OCI-LY7 (cell line): ENCODE results near the gene ADARB2. TPM values are rescaled to one million over a fixed set of nuclear protein-coding genes. Genes with fewer than 3 reads are reported as not detected.

ENCODE experiments used
- BruUV-seq: library from RNA; stranded (reverse); fragments of 400-500 nt; replicated peaks from 2 replicates; lab custom pipeline; 2021; lab: Mats Ljungman, UMichigan
- CTCF ChIA-PET: fragments of 300-600 bp; sonication (Branson Sonifier 250); formaldehyde crosslinking; loops from one replicate; lab custom pipeline; 2022; ENCODE audit warnings: antibody characterized with exemption; ENCODE audit not compliant: unreplicated experiment; lab: Charles Lee
- POLR2A ChIA-PET: fragments of 300-600 bp; sonication (Branson Sonifier 250); formaldehyde crosslinking; loops from one replicate; lab custom pipeline; 2022; ENCODE audit warnings: antibody characterized with exemption; lab: Charles Lee
- DNase-seq: peaks from one replicate; pipeline ENCODE4 v3.0.0-alpha.2; 2015; ENCODE audit warnings: low spot score
- H2AFZ ChIP-seq: fragments of 200-600 bp; sonication (generic), shearing (Covaris generic); 2 replicates; pipeline ENCODE4 v1.6.1; 2014; ENCODE audit warnings: mild to moderate bottlenecking, antibody characterized with exemption, low read length, moderate library complexity
- H3K27ac ChIP-seq: fragments of 200-600 bp; sonication (generic); 2 replicates; pipeline ENCODE4 v1.5.1; 2014; ENCODE audit warnings: mixed run types, low read depth, mild to moderate bottlenecking, moderate library complexity, low read length, inconsistent platforms; ENCODE audit not compliant: poor library complexity, severe bottlenecking
- H3K36me3 ChIP-seq: fragments of 200-600 bp; sonication (generic); 2 replicates; pipeline ENCODE4 v1.6.1; 2014; ENCODE audit warnings: mild to moderate bottlenecking, antibody characterized with exemption, low read length, moderate library complexity, mixed read lengths; ENCODE audit not compliant: insufficient read depth
- H3K4me1 ChIP-seq: fragments of 200-600 bp; sonication (generic); 2 replicates; pipeline ENCODE4 v1.5.1; 2014; ENCODE audit warnings: mild to moderate bottlenecking, low read length; ENCODE audit not compliant: insufficient read depth, poor library complexity, severe bottlenecking
- H3K4me2 ChIP-seq: fragments of 200-600 bp; sonication (generic); 2 replicates; pipeline ENCODE4 v1.6.1; 2014; ENCODE audit warnings: mild to moderate bottlenecking, low read length
- H3K4me3 ChIP-seq: fragments of 200-600 bp; sonication (generic); 2 replicates; pipeline ENCODE4 v1.5.1; 2014; ENCODE audit warnings: mild to moderate bottlenecking, low read depth, low read length; ENCODE audit not compliant: poor library complexity, severe bottlenecking
- H3K79me2 ChIP-seq: fragments of 200-600 bp; sonication (generic); 2 replicates; pipeline ENCODE4 v1.6.1; 2016; ENCODE audit warnings: low read depth, mild to moderate bottlenecking, low read length, moderate library complexity, mixed read lengths; ENCODE audit not compliant: insufficient read depth
- H3K9me2 ChIP-seq: fragments of 200-600 bp; sonication (generic); 2 replicates; pipeline ENCODE4 v1.6.1; 2016; ENCODE audit warnings: mild to moderate bottlenecking, low read length, mixed read lengths; ENCODE audit not compliant: insufficient read depth
- H3K9me3 ChIP-seq: fragments of 200-600 bp; sonication (generic); 2 replicates; pipeline ENCODE4 v1.6.1; 2014; ENCODE audit warnings: mild to moderate bottlenecking, mixed run types, low read length, mixed read lengths
- H4K20me1 ChIP-seq: fragments of 200-600 bp; sonication (generic); 2 replicates; pipeline ENCODE4 v1.6.1; 2014; ENCODE audit warnings: mild to moderate bottlenecking, antibody characterized with exemption, low read length, moderate library complexity, mixed read lengths; ENCODE audit not compliant: insufficient read depth
- CTCF ChIP-seq: fragments of 200-600 bp; sonication (generic); conservative IDR thresholded peaks from 2 replicates; pipeline ENCODE4 v1.5.1; 2014; ENCODE audit warnings: mild to moderate bottlenecking, antibody characterized with exemption, low read length, moderate library complexity, mixed read lengths
- EZH2phosphoT487 ChIP-seq: fragments of 200-600 bp; sonication (generic); IDR thresholded peaks from 2 replicates; pipeline ENCODE4 v1.6.1; 2018; ENCODE audit warnings: low read depth, borderline replicate concordance, mild to moderate bottlenecking, mixed run types, antibody characterized with exemption, low read length, moderate library complexity, mixed read lengths
- intact Hi-C: fragments of 100-400 bp; cut with micrococcal nuclease; formaldehyde crosslinking; loops from one replicate; pipeline ENCODE4 v1.10.0; 2022; ENCODE audit not compliant: unreplicated experiment
- total RNA-seq, 2 experiments: library from RNA; depleted of rRNA in 1 of 2; stranded (reverse); fragments of >200 nt in 1 of 2; shearing (Covaris generic) in 1 of 2; gene quantifications; 2 replicates each; pipeline ENCODE4 v1.2.3, GENCODE V29; 2014 to 2022

ADARB2 gene
- total RNA-seq, 2 experiments from 2014 or later, result 0.03 TPM; not detected in 1

GRCh38 chr10:1462994-1463633 lies 274.2 kb downstream of the ADARB2 start:
- Histone ChIP-seq H3K4me3 (no peak overlapping the region), H3K79me2 (no peaks in the 10 kb centered on the region), H3K27ac (no peak overlapping the region), H4K20me1 (no peaks in the 10 kb centered on the region), H3K36me3 (no peaks in the 10 kb centered on the region), H3K4me1 (peaks cover 28% of the 10 kb centered on the region), H2AFZ (no peak overlapping the region), H3K9me3 (no peaks in the 10 kb centered on the region), H3K9me2 (no peaks in the 10 kb centered on the region), H3K4me2 (no peak overlapping the region; the same call in 1 of the 2 replicates)
- TF ChIP-seq EZH2phosphoT487 (no peak), CTCF (no peak)
- ChIA-PET CTCF (no interaction called here), POLR2A (no interaction called here)
- intact Hi-C loops, result no loop called here
- BruUV-seq, result no TSS peak
- DNase-seq, result no peak

GRCh38 chr10:1462521-1462920 lies 274.8 kb downstream of the ADARB2 start:
- no peak overlapping the region for H3K27ac ChIP-seq
- DNase-seq, result no peak
- intact Hi-C loops, result no loop called here
- H4K20me1 ChIP-seq, result no peaks in the 10 kb centered on the region
- H3K4me2 ChIP-seq, result no peak overlapping the region; the same call in 1 of the 2 replicates
- H3K4me3 ChIP-seq, result no peak overlapping the region
- TF ChIP-seq EZH2phosphoT487 (no peak), CTCF (no peak)
- peaks cover 28% of the 10 kb centered on the region for H3K4me1 ChIP-seq
- no peaks in the 10 kb centered on the region for H3K9me3 ChIP-seq
- H2AFZ ChIP-seq, result no peak overlapping the region
- ChIA-PET CTCF (no interaction called here), POLR2A (no interaction called here)
- H3K79me2 ChIP-seq, result no peaks in the 10 kb centered on the region
- BruUV-seq, result no TSS peak
- H3K9me2 ChIP-seq, result no peaks in the 10 kb centered on the region
- H3K36me3 ChIP-seq, result no peaks in the 10 kb centered on the region

GRCh38 chr10:1462032-1462431 lies 275.3 kb downstream of the ADARB2 start:
- no peak for TF ChIP-seq EZH2phosphoT487
- TF ChIP-seq CTCF, result no peak
- intact Hi-C loops, result no loop called here
- ChIA-PET CTCF (no interaction called here), POLR2A (no interaction called here)
- Histone ChIP-seq H3K36me3 (no peaks in the 10 kb centered on the region), H3K79me2 (no peaks in the 10 kb centered on the region), H3K4me3 (no peak overlapping the region), H3K27ac (no peak overlapping the region), H3K9me3 (no peaks in the 10 kb centered on the region), H3K4me1 (peaks cover 28% of the 10 kb centered on the region), H4K20me1 (no peaks in the 10 kb centered on the region), H2AFZ (no peak overlapping the region), H3K4me2 (no peak overlapping the region; the same call in 1 of the 2 replicates), H3K9me2 (no peaks in the 10 kb centered on the region)
- BruUV-seq, result no TSS peak
- DNase-seq, result no peak
